Measurements from ENCODE around the gene CYP19A1. TPM values are rescaled to one million over a fixed set of nuclear protein-coding genes. Genes with fewer than 3 reads are reported as not detected.
A peak's percentile ranks its signal among the peaks of the same experiment; 100 is the strongest.

Gene CYP19A1
- total RNA-seq, 6 experiments from 2014 or later: 0.57 TPM; not detected in 5

DNA sequence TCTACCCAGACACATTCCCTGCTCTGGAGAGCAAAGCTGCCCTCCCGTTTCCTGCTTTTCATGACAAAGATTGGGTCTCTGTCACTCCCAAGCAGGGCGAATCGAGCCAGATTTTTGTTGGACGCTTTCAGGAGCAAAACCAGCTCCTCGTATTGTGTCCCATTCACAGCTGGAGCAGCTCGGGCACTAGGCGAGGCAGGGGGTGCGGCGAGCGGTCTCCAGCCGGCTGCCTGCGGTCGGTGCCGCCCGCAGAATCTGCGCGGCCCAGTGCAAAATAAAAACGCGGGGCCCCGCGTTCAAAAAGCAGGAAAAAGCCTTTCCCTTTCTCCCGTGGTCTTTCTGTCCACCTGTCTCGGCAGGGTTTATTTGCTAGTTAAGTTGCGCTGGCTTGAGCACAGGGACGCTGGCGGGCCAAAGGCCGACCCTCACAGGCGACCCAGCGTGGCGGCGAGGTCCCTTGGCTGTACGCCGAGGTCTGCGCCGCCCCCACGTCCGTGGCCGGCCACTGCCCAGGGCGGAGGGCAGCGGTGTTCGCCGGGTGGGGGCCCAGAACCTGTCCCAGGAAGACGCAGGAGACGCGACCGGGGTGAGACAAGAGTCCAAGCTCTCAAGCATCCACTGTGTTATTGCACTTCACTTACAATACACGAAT is 71.2 kb downstream of the CYP19A1 start:
- Mint-ChIP-seq H3K4me3 (peak overlapping the region; percentile 84), H3K27ac (no peak overlapping the region), H3K36me3 (ENCODE audit: low read depth) (no peaks in the 10 kb centered on the region), H3K9me3 (no peaks in the 10 kb centered on the region), H3K4me1 (ENCODE audit: low read depth) (peaks cover 8% of the 10 kb centered on the region), H3K27me3 (ENCODE audit: insufficient read depth) (peaks cover 8% of the 10 kb centered on the region)
- no peak for TF ChIP-seq CTCF (IDR thresholded peaks at IDR 0.05)
- no peak for DNase-seq

DNA sequence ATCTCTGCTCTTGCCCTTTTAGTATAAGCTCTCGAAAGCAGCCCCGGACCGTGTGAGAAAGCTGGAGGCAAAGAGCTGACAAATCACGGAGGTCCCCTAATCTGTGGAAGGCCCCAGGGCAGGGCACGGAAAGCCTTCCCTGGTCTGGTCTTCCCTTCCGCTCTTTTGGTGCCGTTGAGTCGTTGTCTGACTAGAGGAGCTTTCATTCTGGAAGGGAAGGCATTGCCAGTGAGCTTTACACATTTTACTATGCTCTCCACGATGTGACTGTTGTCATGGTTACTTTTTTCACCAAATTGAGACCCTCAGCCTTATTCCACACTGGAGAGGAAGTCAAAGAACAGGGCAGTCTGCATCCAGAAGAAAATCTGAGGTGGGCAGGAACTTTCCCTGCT is 71.7 kb downstream of the CYP19A1 start:
- no peak for TF ChIP-seq CTCF (IDR thresholded peaks at IDR 0.05)
- Mint-ChIP-seq H3K36me3 (ENCODE audit: low read depth) (no peaks in the 10 kb centered on the region), H3K9me3 (peaks cover 2% of the 10 kb centered on the region; the same call in 1 of the 2 replicates), H3K27ac (no peak overlapping the region), H3K27me3 (ENCODE audit: insufficient read depth) (peaks cover 8% of the 10 kb centered on the region), H3K4me3 (peak overlapping the region; percentile 84), H3K4me1 (ENCODE audit: low read depth) (peaks cover 8% of the 10 kb centered on the region)
- DNase-seq: no peak

- Mint-ChIP-seq H3K27ac (no peak overlapping the region), H3K4me1 (ENCODE audit: low read depth) (peaks cover 17% of the 10 kb centered on the region), H3K27me3 (ENCODE audit: insufficient read depth) (peaks cover 8% of the 10 kb centered on the region), H3K4me3 (no peak overlapping the region), H3K36me3 (ENCODE audit: low read depth) (no peaks in the 10 kb centered on the region), H3K9me3 (peaks cover 6% of the 10 kb centered on the region; the same call in 1 of the 2 replicates)
- DNase-seq: no peak
- TF ChIP-seq CTCF (IDR thresholded peaks at IDR 0.05): no peak
Measured at GRCh38 chr15:51265037-51265555, 73.3 kb downstream of the CYP19A1 start.

- Mint-ChIP-seq H3K4me3 (no peak overlapping the region), H3K4me1 (ENCODE audit: low read depth) (peaks cover 25% of the 10 kb centered on the region), H3K27me3 (ENCODE audit: insufficient read depth) (peaks cover 9% of the 10 kb centered on the region), H3K27ac (no peak overlapping the region), H3K9me3 (peaks cover 6% of the 10 kb centered on the region; the same call in 1 of the 2 replicates), H3K36me3 (ENCODE audit: low read depth) (no peaks in the 10 kb centered on the region)
- TF ChIP-seq CTCF (IDR thresholded peaks at IDR 0.05): no peak
- no peak for DNase-seq
Measured at GRCh38 chr15:51263726-51264125, 74.7 kb downstream of the CYP19A1 start.

DNA sequence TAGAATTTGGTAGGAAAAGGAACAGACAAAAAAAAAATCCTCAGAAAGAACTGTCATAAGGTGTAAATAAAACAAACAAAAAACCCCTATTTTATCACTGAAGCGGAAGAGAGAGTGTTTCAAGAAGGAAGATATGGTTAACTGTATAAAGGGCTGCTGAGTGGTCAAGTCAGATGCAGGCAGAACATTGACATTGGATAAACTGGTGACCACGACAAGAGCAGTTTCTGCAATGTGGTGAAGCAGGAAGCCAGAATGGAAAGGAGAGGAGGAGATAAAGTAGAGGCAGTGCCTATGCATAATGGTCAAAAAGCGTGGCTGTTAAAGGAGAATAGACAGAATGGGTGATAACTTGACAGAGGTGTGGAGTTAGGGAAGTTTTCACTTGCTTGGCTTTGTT is 75.3 kb downstream of the CYP19A1 start:
- TF ChIP-seq CTCF (IDR thresholded peaks at IDR 0.05): no peak
- Mint-ChIP-seq H3K27me3 (ENCODE audit: insufficient read depth) (peaks cover 12% of the 10 kb centered on the region), H3K9me3 (peaks cover 6% of the 10 kb centered on the region; the same call in 1 of the 2 replicates), H3K36me3 (ENCODE audit: low read depth) (no peaks in the 10 kb centered on the region), H3K4me1 (ENCODE audit: low read depth) (peaks cover 25% of the 10 kb centered on the region), H3K27ac (no peak overlapping the region), H3K4me3 (no peak overlapping the region)
- DNase-seq: no peak
